Nephron (organoid): ENCODE results near the gene UBE4B.

Source experiments
- H3K27ac Mint-ChIP-seq, 3 experiments: 2 replicates each; pipeline ENCODE4 v1.8.0; 2020; ENCODE audit warnings: mixed read lengths in 3 of 3, mild to moderate bottlenecking in 2 of 3, moderate library complexity in 1 of 3
- H3K27me3 Mint-ChIP-seq: 2 replicates; pipeline ENCODE4 v1.8.0; 2021; ENCODE audit warnings: low read depth, mild to moderate bottlenecking, moderate library complexity, mixed read lengths
- H3K36me3 Mint-ChIP-seq: 2 replicates; pipeline ENCODE4 v1.8.0; 2020; ENCODE audit warnings: low read depth, mixed read lengths
- H3K4me1 Mint-ChIP-seq: 2 replicates; pipeline ENCODE4 v1.8.0; 2020; ENCODE audit warnings: mixed read lengths
- H3K4me3 Mint-ChIP-seq, 3 experiments: 2 replicates each; pipeline ENCODE4 v1.8.0; 2020; ENCODE audit warnings: mild to moderate bottlenecking in 3 of 3, mixed read lengths in 3 of 3, moderate library complexity in 2 of 3
- H3K9me3 Mint-ChIP-seq: 2 replicates; pipeline ENCODE4 v1.8.0; 2020; ENCODE audit warnings: mixed read lengths
- CTCF ChIP-seq, 3 experiments: fragments of 200-600 bp; sonication (generic); IDR thresholded peaks; one replicate each; pipeline ENCODE4 v1.5.0; 2021; ENCODE audit warnings: antibody characterized with exemption in 3 of 3; ENCODE audit not compliant: unreplicated experiment in 3 of 3

UBE4B gene

GRCh38 chr1:10210841-10211804, 178.4 kb downstream of the UBE4B start:
- H3K9me3 Mint-ChIP-seq, result no peaks in the 10 kb centered on the region
- no peaks in the 10 kb centered on the region for H3K36me3 Mint-ChIP-seq
- H3K27ac Mint-ChIP-seq, result peak overlapping the region; percentile 96 to 99 (median 97)
- H3K4me1 Mint-ChIP-seq, result peaks cover 42% of the 10 kb centered on the region
- no peak for TF ChIP-seq CTCF (IDR thresholded peaks at IDR 0.05; ENCODE audit: unreplicated experiment in 3 of 3)
- no peaks in the 10 kb centered on the region for H3K27me3 Mint-ChIP-seq
- H3K4me3 Mint-ChIP-seq, result peak overlapping the region; percentile 89 to 99 (median 93)

- H3K4me3 Mint-ChIP-seq, result peak overlapping the region; percentile 89 to 99 (median 93)
- no peaks in the 10 kb centered on the region for H3K27me3 Mint-ChIP-seq
- no peaks in the 10 kb centered on the region for H3K36me3 Mint-ChIP-seq
These were observed 179.2 kb downstream of the UBE4B start for GRCh38 chr1:10211805-10212410.

GRCh38 chr1:10212476-10212875, 179.7 kb downstream of the UBE4B start:
- no peak for TF ChIP-seq CTCF (IDR thresholded peaks at IDR 0.05; ENCODE audit: unreplicated experiment in 3 of 3)
- peak overlapping the region; percentile 96 to 99 (median 97) for H3K27ac Mint-ChIP-seq
- H3K9me3 Mint-ChIP-seq, result no peaks in the 10 kb centered on the region
- peaks cover 51% of the 10 kb centered on the region for H3K4me1 Mint-ChIP-seq
- peak overlapping the region; percentile 89 to 99 (median 93) for H3K4me3 Mint-ChIP-seq
- no peaks in the 10 kb centered on the region for H3K36me3 Mint-ChIP-seq
- H3K27me3 Mint-ChIP-seq, result no peaks in the 10 kb centered on the region

More at GRCh38 chr1:10211805-10212410, 179.2 kb downstream of the UBE4B start:
- peak overlapping the region; percentile 96 to 99 (median 97) for H3K27ac Mint-ChIP-seq
- no peaks in the 10 kb centered on the region for H3K9me3 Mint-ChIP-seq
- TF ChIP-seq CTCF (IDR thresholded peaks at IDR 0.05; ENCODE audit: unreplicated experiment in 3 of 3), result no peak
- peaks cover 48% of the 10 kb centered on the region for H3K4me1 Mint-ChIP-seq

GRCh38 chr1:10213186-10213705, 180.5 kb downstream of the UBE4B start:
- H3K36me3 Mint-ChIP-seq, result no peaks in the 10 kb centered on the region
- H3K27ac Mint-ChIP-seq, result peak overlapping the region; percentile 80 to 83 (median 81)
- TF ChIP-seq CTCF (IDR thresholded peaks at IDR 0.05; ENCODE audit: unreplicated experiment in 3 of 3), result no peak
- H3K4me1 Mint-ChIP-seq, result peaks cover 59% of the 10 kb centered on the region
- peak overlapping the region; percentile 71 to 86 (median 75) for H3K4me3 Mint-ChIP-seq
- no peaks in the 10 kb centered on the region for H3K27me3 Mint-ChIP-seq
- no peaks in the 10 kb centered on the region for H3K9me3 Mint-ChIP-seq

GRCh38 chr1:10216090-10216749, 183.5 kb downstream of the UBE4B start:
- Mint-ChIP-seq H3K27ac (peak overlapping the region in 2 of 3 experiments; percentile 18 to 24), H3K36me3 (no peaks in the 10 kb centered on the region), H3K4me1 (peaks cover 50% of the 10 kb centered on the region), H3K27me3 (no peaks in the 10 kb centered on the region), H3K4me3 (peak overlapping the region in 1 of 3 experiments; percentile 43), H3K9me3 (no peaks in the 10 kb centered on the region)
- TF ChIP-seq CTCF (IDR thresholded peaks at IDR 0.05; ENCODE audit: unreplicated experiment in 3 of 3), result no peak
